Astrocyte (in vitro differentiated cells and primary cell): ENCODE data around the gene CERK.

Experiments used
- EZH2 ChIP-seq: IDR thresholded peaks from 2 replicates; pipeline ENCODE4 v1.6.1; 2012; ENCODE audit warnings: mild to moderate bottlenecking, low read length, inconsistent platforms; ENCODE audit not compliant: insufficient read depth
- TF ChIP-seq, protein P1 (sequence below): IDR thresholded peaks from 2 replicates; pipeline ENCODE4 v1.5.1; 2011; ENCODE audit warnings: low read depth, mild to moderate bottlenecking, inconsistent platforms, low read length, moderate library complexity; ENCODE audit not compliant: insufficient read depth

DNA sequence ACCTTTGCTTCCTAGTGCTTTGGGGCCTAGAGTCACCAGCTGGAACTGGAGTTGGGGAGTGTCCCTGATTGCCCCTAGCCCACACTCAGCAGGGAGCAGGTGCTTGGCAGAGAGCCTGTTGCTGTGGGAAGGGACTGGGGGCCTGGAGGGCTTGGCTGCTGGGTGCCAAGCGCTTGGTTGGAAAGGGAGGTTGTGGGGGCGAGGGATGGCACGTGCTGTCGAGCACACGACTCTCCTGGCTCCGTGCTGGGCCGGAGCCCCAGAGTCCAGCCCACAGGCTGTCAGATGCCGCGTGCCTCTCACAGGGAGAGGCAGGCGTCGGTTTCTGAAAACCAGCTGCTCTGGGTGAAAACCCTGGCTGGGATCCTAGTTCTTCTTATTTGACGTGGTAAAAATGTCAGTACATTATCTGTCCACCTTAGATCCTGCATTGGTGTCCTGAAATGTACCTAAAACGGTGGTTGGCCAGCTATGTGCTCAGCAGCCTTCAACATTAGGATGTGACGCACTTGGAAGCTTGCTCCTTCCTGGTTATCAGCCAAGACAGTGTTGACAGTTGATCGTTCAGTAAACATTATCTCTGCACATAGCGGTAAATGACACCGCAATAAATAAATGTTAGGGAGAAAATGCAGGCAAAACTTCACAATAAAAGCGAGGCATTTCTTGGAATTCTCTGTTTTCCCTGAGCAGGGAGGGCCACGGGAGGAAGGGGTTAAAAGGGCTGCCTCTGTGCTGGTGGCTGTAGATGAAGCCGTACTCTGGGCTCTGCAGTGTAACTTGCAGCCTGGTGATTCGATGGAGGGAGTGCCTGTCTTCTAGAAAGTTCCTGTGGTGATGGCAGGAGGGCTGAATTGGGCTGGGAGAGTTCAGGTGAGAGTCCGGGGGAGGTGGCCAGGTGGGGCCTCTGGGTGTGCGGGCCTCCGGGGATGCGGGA, 88.6 kb downstream of the CERK start:
- TF ChIP-seq, protein P1, sequence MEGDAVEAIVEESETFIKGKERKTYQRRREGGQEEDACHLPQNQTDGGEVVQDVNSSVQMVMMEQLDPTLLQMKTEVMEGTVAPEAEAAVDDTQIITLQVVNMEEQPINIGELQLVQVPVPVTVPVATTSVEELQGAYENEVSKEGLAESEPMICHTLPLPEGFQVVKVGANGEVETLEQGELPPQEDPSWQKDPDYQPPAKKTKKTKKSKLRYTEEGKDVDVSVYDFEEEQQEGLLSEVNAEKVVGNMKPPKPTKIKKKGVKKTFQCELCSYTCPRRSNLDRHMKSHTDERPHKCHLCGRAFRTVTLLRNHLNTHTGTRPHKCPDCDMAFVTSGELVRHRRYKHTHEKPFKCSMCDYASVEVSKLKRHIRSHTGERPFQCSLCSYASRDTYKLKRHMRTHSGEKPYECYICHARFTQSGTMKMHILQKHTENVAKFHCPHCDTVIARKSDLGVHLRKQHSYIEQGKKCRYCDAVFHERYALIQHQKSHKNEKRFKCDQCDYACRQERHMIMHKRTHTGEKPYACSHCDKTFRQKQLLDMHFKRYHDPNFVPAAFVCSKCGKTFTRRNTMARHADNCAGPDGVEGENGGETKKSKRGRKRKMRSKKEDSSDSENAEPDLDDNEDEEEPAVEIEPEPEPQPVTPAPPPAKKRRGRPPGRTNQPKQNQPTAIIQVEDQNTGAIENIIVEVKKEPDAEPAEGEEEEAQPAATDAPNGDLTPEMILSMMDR: no peak
- no peak for TF ChIP-seq EZH2
